Gastroesophageal sphincter (tissue), 4 donors: ENCODE data around the gene P3H1. TPM values are rescaled to one million over a fixed set of nuclear protein-coding genes. Genes with fewer than 3 reads are reported as not detected.

Experiments
- ATAC-seq: fragments of 150-250 bp; one replicate; pipeline ENCODE4 v1.9.1; 2016; ENCODE audit warnings: mild to moderate bottlenecking, moderate library complexity
- H3K27ac ChIP-seq, 4 donors: fragments of 200-600 bp; sonication (generic) in 3 of 4; 1 replicate in 3 of 4; 2 replicates in 1 of 4; pipeline ENCODE4 v1.5.1; 2016 to 2019
- H3K27me3 ChIP-seq: fragments of 200-600 bp; sonication (generic); one replicate; pipeline ENCODE4 v1.5.1; 2019
- H3K36me3 ChIP-seq, 2 donors: fragments of 200-600 bp; sonication (generic); one replicate each; pipeline ENCODE4 v1.5.1; 2019; ENCODE audit warnings: control low read depth in 1 of 2
- H3K4me1 ChIP-seq, 3 donors: fragments of 200-600 bp; sonication (generic); 1 replicate in 2 of 3; 2 replicates in 1 of 3; pipeline ENCODE4 v1.5.1; 2016 to 2019; ENCODE audit warnings: control low read depth in 2 of 3
- H3K4me3 ChIP-seq, 2 donors: fragments of 200-600 bp; sonication (generic); one replicate each; pipeline ENCODE4 v1.5.1; 2019; ENCODE audit warnings: mild to moderate bottlenecking in 1 of 2, moderate library complexity in 1 of 2
- H3K9me3 ChIP-seq, 3 donors: fragments of 200-600 bp; sonication (generic); one replicate each; pipeline ENCODE4 v1.5.1; 2017 to 2019; ENCODE audit warnings: control low read depth in 2 of 3
- CTCF ChIP-seq, 4 experiments: fragments of 200-600 bp in 2 of 4; fragments of 450-650 bp in 2 of 4; sonication (generic) in 1 of 4; IDR thresholded peaks; one replicate each; pipeline ENCODE4 v1.5.1; 2017 to 2019; ENCODE audit warnings: antibody characterized with exemption in 4 of 4, mild to moderate bottlenecking in 2 of 4, moderate library complexity in 2 of 4
- EP300 ChIP-seq: sonication (generic); formaldehyde crosslinking; IDR thresholded peaks from one replicate; pipeline ENCODE4 v1.6.1; 2017; ENCODE audit warnings: antibody characterized with exemption, mild to moderate bottlenecking
- POLR2A ChIP-seq, 2 donors: fragments of 450-650 bp; IDR thresholded peaks; one replicate each; pipeline ENCODE4 v1.6.1; 2017; ENCODE audit warnings: antibody characterized with exemption in 2 of 2, mild to moderate bottlenecking in 2 of 2, moderate library complexity in 1 of 2
- POLR2AphosphoS5 ChIP-seq: sonication (generic); formaldehyde crosslinking; IDR thresholded peaks from one replicate; pipeline ENCODE4 v1.6.1; 2017; ENCODE audit warnings: antibody characterized with exemption
- WGBS, 2 donors: methylation state at CpG; one replicate each; pipeline ENCODE4 v1.1.5; 2018; ENCODE audit warnings: low coverage in 1 of 2; 5-methylcytosine and 5-hydroxymethylcytosine counted together
- total RNA-seq, 4 donors: library from RNA; depleted of rRNA; stranded (reverse); fragments of >200 nt; gene quantifications; one replicate each; pipeline ENCODE4 v1.1.0, GENCODE V29; 2016

P3H1 gene
- total RNA-seq, 4 donors from 2014 or later, result 21.7 to 27.4 (median 23.0) TPM

GRCh38 chr1:42750041-42750440 is 16.8 kb downstream of the P3H1 start:
- WGBS, 2 donors, result 88% methylated on average over 8 of the region's 12 CpGs; no CpG with 5 or more reads in 1 of the 2 donors
- H3K36me3 ChIP-seq, result peaks cover 0 to 91% of the 10 kb centered on the region in 2 donors
- no peaks in the 10 kb centered on the region for H3K4me1 ChIP-seq
- no peaks in the 10 kb centered on the region for H3K9me3 ChIP-seq
- no peak for ATAC-seq
- TF ChIP-seq EP300 (no peak), CTCF (IDR thresholded peaks at IDR 0.05) (no peak), POLR2AphosphoS5 (no peak), POLR2A (IDR thresholded peaks at IDR 0.05) (no peak)
- no peak overlapping the region for H3K27ac ChIP-seq
- no peak overlapping the region for H3K4me3 ChIP-seq
- no peaks in the 10 kb centered on the region for H3K27me3 ChIP-seq

- no peak overlapping the region for H3K4me3 ChIP-seq
- no peak for ATAC-seq
- H3K27ac ChIP-seq, result no peak overlapping the region
- no peak for TF ChIP-seq POLR2AphosphoS5
- TF ChIP-seq CTCF (IDR thresholded peaks at IDR 0.05), result no peak
- no peak for TF ChIP-seq EP300
- no peak for TF ChIP-seq POLR2A (IDR thresholded peaks at IDR 0.05)
- 66 to 77% methylated on average over 10 to 13 of the region's 14 CpGs for WGBS, 2 donors
- H3K36me3 ChIP-seq, result peaks cover 0 to 78% of the 10 kb centered on the region in 2 donors
- H3K4me1 ChIP-seq, result no peaks in the 10 kb centered on the region
- H3K27me3 ChIP-seq, result no peaks in the 10 kb centered on the region
- no peaks in the 10 kb centered on the region for H3K9me3 ChIP-seq
These were observed 18.1 kb downstream of the P3H1 start for GRCh38 chr1:42748461-42749410.

- TF ChIP-seq CTCF (IDR thresholded peaks at IDR 0.05) (no peak), POLR2AphosphoS5 (no peak), POLR2A (IDR thresholded peaks at IDR 0.05) (no peak), EP300 (no peak)
- H3K9me3 ChIP-seq, result no peaks in the 10 kb centered on the region
- no peak for ATAC-seq
- H3K4me1 ChIP-seq, result no peaks in the 10 kb centered on the region
- no peak overlapping the region for H3K27ac ChIP-seq
- H3K27me3 ChIP-seq, result no peaks in the 10 kb centered on the region
- H3K36me3 ChIP-seq, result peaks cover 0 to 70% of the 10 kb centered on the region in 2 donors
- H3K4me3 ChIP-seq, result no peak overlapping the region
- WGBS, 2 donors, result 100% methylated on average over 3 of the region's 10 CpGs; no CpG with 5 or more reads in 1 of the 2 donors
These were observed 18.8 kb downstream of the P3H1 start for GRCh38 chr1:42748021-42748420.

- Histone ChIP-seq H3K9me3 (no peaks in the 10 kb centered on the region), H3K27ac (no peak overlapping the region), H3K36me3 (peaks cover 0 to 61% of the 10 kb centered on the region in 2 donors), H3K27me3 (no peaks in the 10 kb centered on the region), H3K4me1 (no peaks in the 10 kb centered on the region), H3K4me3 (no peak overlapping the region)
- WGBS, 2 donors, result 31% methylated on average over 2 of the region's 14 CpGs; no CpG with 5 or more reads in 1 of the 2 donors
- TF ChIP-seq CTCF (IDR thresholded peaks at IDR 0.05) (peak in 3 of 4 experiments; percentile 39 to 68 (median 47)), POLR2AphosphoS5 (no peak)
- peak; percentile 28 for ATAC-seq
These were observed 19.7 kb downstream of the P3H1 start for GRCh38 chr1:42747125-42747524.
